ENCODE data around the gene HOXA1. TPM values are rescaled to one million over a fixed set of nuclear protein-coding genes. Genes with fewer than 3 reads are reported as not detected.

Gene HOXA1
- polyA plus RNA-seq, 1 experiment = 2.9 TPM

DNA sequence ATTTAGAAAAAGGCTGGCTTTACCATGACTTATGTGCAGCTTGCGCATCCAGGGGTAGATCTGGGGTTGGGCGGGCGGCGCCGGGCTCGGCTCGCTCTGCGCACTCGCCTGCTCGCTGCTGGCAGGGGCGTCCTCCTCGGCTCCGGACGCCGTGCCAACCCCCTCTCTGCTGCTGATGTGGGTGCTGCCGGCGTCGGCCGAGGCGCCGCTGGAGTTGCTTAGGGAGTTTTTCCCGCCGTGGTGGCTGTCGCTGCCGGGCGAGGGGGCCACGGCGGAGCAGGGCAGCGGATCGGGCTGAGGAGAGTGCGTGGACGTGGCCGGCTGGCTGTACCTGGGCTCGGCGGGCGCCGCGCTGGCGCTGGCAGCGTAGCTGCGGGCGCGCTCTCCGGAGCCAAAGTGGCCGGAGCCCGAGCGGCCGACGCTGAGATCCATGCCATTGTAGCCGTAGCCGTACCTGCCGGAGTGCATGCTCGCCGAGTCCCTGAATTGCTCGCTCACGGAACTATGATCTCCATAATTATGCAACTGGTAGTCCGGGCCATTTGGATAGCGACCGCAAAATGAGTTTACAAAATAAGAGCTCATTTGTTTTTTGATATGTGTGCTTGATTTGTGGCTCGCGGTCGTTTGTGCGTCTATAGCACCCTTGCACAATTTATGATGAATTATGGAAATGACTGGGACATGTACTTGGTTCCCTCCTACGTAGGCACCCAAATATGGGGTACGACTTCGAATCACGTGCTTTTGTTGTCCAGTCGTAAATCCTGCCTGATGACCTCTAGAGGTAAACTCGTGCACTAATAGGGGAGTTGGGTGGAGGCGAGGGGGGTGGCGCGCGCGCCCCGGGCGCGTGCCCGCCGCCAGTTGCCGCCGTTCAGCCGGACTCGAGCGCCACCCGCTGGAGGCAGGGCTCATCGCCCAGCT, 47.5 kb upstream of the HOXA1 start, which contains the start of gene HOXA5:
Gene HOXA5, minus strand, starts transcription at position 659 of the 927 bp plus-strand sequence. Its CDS starts 74 bp downstream, at position 585.
- TF ChIP-seq, protein P1, sequence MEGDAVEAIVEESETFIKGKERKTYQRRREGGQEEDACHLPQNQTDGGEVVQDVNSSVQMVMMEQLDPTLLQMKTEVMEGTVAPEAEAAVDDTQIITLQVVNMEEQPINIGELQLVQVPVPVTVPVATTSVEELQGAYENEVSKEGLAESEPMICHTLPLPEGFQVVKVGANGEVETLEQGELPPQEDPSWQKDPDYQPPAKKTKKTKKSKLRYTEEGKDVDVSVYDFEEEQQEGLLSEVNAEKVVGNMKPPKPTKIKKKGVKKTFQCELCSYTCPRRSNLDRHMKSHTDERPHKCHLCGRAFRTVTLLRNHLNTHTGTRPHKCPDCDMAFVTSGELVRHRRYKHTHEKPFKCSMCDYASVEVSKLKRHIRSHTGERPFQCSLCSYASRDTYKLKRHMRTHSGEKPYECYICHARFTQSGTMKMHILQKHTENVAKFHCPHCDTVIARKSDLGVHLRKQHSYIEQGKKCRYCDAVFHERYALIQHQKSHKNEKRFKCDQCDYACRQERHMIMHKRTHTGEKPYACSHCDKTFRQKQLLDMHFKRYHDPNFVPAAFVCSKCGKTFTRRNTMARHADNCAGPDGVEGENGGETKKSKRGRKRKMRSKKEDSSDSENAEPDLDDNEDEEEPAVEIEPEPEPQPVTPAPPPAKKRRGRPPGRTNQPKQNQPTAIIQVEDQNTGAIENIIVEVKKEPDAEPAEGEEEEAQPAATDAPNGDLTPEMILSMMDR (IDR thresholded peaks at IDR 0.05; ENCODE audit: low read depth, low read length) = peak; percentile 84; the same call in 1 of the 2 replicates
- CTCF ChIA-PET = interaction anchor here (0.5 to 7.8 kb wide), 39 partner anchors 9 to 1283 kb away, joined by 3 to 93 read pairs (median 6); partner anchors contain the start of genes HOXA3, HOXA4 and HOXA7
- Histone ChIP-seq H3K9me3 (ENCODE audit: control insufficient read depth, insufficient read depth, low read length) (no peaks in the 10 kb centered on the region; the same call in 1 of the 2 replicates), H3K27ac (ENCODE audit: low read depth, low read length) (peak within 1 kb of the TSS; percentile 93), H3K27me3 (ENCODE audit: control insufficient read depth, insufficient read depth, low read length) (no peaks in the 10 kb centered on the region), H3K4me3 (ENCODE audit: low read depth, low read length) (peak within 1 kb of the TSS; percentile 94)
- POLR2A ChIA-PET = interaction anchor here (0.5 to 4.1 kb wide), 23 partner anchors 9 to 1281 kb away, joined by 3 to 23 read pairs (median 4); partner anchors contain the start of genes CBX3, HNRNPA2B1, HOXA3 and HOXA4
- DNase-seq (ENCODE audit: low read depth, low spot score) = peak; percentile 100

DNA sequence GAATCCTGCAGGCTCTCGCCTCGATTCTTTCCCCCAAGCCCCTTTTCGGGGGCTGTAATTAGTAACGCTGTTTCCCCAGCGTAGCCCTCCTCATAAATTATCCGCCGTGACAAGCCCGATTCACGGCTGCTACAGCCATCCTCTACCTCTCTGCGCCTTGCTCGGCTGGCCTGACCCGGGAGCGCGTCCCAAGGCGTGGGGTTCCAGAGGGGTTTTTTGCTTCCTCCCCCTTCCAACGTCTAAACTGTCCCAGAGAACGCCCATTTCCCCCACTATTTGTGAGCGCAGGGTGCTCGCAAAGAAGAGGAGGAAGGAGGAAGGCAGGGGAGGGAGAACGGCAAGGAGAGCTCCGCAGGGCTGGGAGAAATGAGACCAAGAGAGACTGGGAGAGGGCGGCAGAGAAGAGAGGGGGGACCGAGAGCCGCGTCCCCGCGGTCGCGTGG, 46.8 kb upstream of the HOXA1 start:
- Histone ChIP-seq H3K27ac (ENCODE audit: low read depth, low read length) (peak overlapping the region; percentile 88), H3K9me3 (ENCODE audit: control insufficient read depth, insufficient read depth, low read length) (no peaks in the 10 kb centered on the region; the same call in 1 of the 2 replicates), H3K27me3 (ENCODE audit: control insufficient read depth, insufficient read depth, low read length) (no peaks in the 10 kb centered on the region), H3K4me3 (ENCODE audit: low read depth, low read length) (peak overlapping the region; percentile 94)
- ChIA-PET POLR2A (interaction anchor here (1.3 to 4.1 kb wide), 8 partner anchors 10 to 942 kb away, joined by 3 to 23 read pairs (median 8); partner anchors contain the start of genes HNRNPA2B1 and HOXA3), CTCF (interaction anchor here (0.9 to 7.8 kb wide), 12 partner anchors 8 to 773 kb away, joined by 3 to 93 read pairs (median 12); partner anchors contain the start of gene HOXA3)
- TF ChIP-seq, protein P1 (IDR thresholded peaks at IDR 0.05; ENCODE audit: low read depth, low read length) = no peak
- DNase-seq (ENCODE audit: low read depth, low spot score) = no peak

DNA sequence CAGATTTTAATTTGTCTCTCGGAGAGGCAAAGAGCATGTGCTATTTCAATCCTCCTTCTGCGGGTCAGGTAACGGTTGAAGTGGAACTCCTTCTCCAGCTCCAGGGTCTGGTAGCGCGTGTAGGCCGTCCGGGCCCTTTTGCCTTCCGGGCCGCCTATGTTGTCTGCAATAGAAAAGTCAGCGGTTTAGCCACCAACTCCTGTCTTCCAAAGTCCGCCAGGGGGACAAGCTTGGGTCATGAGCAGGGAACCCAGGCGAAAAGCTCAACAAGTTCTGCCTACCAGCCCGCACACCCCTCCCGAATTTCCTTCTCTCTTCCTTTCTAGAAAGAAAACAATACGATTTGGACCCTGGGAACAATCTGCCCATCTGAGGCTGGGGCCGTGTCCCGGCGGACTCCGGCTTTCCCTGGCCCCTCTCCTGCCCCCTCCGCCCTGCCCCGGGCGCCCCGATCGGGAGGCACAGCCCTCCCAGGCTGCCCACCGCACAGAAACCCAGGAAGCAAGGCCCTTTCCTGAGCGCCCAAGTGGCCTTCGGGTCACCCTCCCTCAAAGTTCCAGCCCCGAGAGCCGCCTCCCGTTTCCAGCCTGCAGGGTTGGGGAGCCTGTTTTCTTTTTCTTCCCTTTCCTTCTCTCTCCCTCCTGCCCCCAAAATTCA, 46.3 kb upstream of the HOXA1 start:
- POLR2A ChIA-PET = interaction anchor here (2.0 to 4.1 kb wide), 2 partner anchors 27 to 44 kb away, joined by 6 to 23 read pairs; no protein-coding TSS in a partner anchor
- Histone ChIP-seq H3K9me3 (ENCODE audit: control insufficient read depth, insufficient read depth, low read length) (no peaks in the 10 kb centered on the region; the same call in 1 of the 2 replicates), H3K4me3 (ENCODE audit: low read depth, low read length) (peak overlapping the region; percentile 94), H3K27ac (ENCODE audit: low read depth, low read length) (peak overlapping the region; percentile 88), H3K27me3 (ENCODE audit: control insufficient read depth, insufficient read depth, low read length) (no peaks in the 10 kb centered on the region)
- CTCF ChIA-PET = interaction anchor here (0.6 to 7.8 kb wide), 17 partner anchors 8 to 772 kb away, joined by 3 to 93 read pairs (median 6); partner anchors contain the start of genes HOXA3 and HOXA4
- TF ChIP-seq, protein P1 (IDR thresholded peaks at IDR 0.05; ENCODE audit: low read depth, low read length) = peak; percentile 28; the same call in 1 of the 2 replicates
- DNase-seq (ENCODE audit: low read depth, low spot score) = no peak

DNA sequence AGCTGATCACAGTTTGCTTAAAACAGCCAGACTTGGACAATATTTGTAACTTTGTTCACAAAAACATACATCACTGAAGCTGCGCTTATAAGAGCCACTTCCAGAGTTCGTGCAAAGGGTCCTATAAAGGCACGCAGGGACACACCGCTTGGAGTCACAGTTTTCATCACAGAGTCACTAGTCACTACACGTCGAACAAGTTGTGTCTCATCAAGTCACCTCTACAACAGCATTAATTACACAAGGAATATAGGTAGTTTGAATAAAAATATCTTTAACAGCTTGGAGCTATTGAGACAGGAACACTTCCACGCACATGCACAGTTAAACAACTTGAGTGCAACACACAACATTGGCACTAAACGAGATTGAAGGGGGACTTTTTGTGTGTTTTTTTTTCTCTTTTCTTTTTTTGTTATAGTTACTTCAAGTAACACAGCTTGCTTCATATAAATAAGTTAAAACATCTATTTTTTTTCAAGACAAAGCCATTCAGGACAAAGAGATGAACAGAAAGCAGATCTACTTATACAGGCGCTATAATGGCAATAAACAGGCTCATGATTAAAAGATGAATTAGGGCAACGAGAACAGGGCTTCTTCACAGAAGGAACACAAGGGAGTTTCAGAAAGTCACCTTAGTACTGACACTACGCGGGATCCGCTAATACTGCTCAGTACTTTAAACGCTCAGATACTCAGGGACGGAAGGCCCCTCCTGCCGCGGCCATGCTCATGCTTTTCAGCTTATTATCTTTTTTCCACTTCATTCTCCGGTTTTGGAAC, 45.5 kb upstream of the HOXA1 start:
- ChIA-PET POLR2A (interaction anchor here (0.6 to 4.1 kb wide), 8 partner anchors 9 to 43 kb away, joined by 3 to 23 read pairs (median 4); no protein-coding TSS in a partner anchor), CTCF (interaction anchor here (0.6 to 7.8 kb wide), 23 partner anchors 8 to 1073 kb away, joined by 3 to 93 read pairs (median 5); partner anchors contain the start of genes HOXA3 and HOXA4)
- TF ChIP-seq, protein P1 (IDR thresholded peaks at IDR 0.05; ENCODE audit: low read depth, low read length) = no peak
- peak overlapping the region; percentile 88 for H3K27ac ChIP-seq (ENCODE audit: low read depth, low read length)
- no peaks in the 10 kb centered on the region for H3K27me3 ChIP-seq (ENCODE audit: control insufficient read depth, insufficient read depth, low read length)
- no peaks in the 10 kb centered on the region; the same call in 1 of the 2 replicates for H3K9me3 ChIP-seq (ENCODE audit: control insufficient read depth, insufficient read depth, low read length)
- no peak for DNase-seq (ENCODE audit: low read depth, low spot score)
- peak overlapping the region; percentile 94 for H3K4me3 ChIP-seq (ENCODE audit: low read depth, low read length)

Data from AG04450 (cell line).